HFFc6 (cell line): ENCODE measurements around the gene PPOX. TPM values are rescaled to one million over a fixed set of nuclear protein-coding genes. Genes with fewer than 3 reads are reported as not detected.

ENCODE experiments used
- DNase-seq: peaks from one replicate; pipeline ENCODE4 v3.0.0-alpha.2; 2018
- H3K27ac Mint-ChIP-seq: 2 replicates; pipeline ENCODE4 v1.8.0; 2020; ENCODE audit warnings: mild to moderate bottlenecking, mixed read lengths
- H3K27me3 Mint-ChIP-seq: 2 replicates; pipeline ENCODE4 v1.8.0; 2021; ENCODE audit warnings: mild to moderate bottlenecking, moderate library complexity, mixed read lengths; ENCODE audit not compliant: insufficient read depth
- H3K36me3 Mint-ChIP-seq: 2 replicates; pipeline ENCODE4 v1.8.0; 2021; ENCODE audit warnings: low read depth, mixed read lengths
- H3K4me1 Mint-ChIP-seq: 2 replicates; pipeline ENCODE4 v1.8.0; 2020; ENCODE audit warnings: low read depth, mixed read lengths
- H3K4me3 Mint-ChIP-seq: 2 replicates; pipeline ENCODE4 v1.8.0; 2020; ENCODE audit warnings: mild to moderate bottlenecking, moderate library complexity, mixed read lengths
- H3K9me3 Mint-ChIP-seq: 2 replicates; pipeline ENCODE4 v1.8.0; 2020; ENCODE audit warnings: mild to moderate bottlenecking, mixed read lengths
- total RNA-seq, 6 experiments: library from RNA; stranded (reverse); fragmentation: NEBNext Ultra II Directional; extraction: Animal tissue kit (Norgen Biotek cat#: 25700); gene quantifications; 2 replicates in 1 of 6; 3 replicates in 5 of 6; pipeline ENCODE4 v1.2.3, GENCODE V29; 2021
- TF ChIP-seq, protein P1 (sequence below): fragments of 200-600 bp; sonication (generic); IDR thresholded peaks from 2 replicates; pipeline ENCODE4 v1.5.0; 2021; ENCODE audit warnings: antibody characterized with exemption, mild to moderate bottlenecking

The PPOX gene
- total RNA-seq, 6 experiments from 2014 or later: 11.8 to 15.2 (median 13.5) TPM

DNA sequence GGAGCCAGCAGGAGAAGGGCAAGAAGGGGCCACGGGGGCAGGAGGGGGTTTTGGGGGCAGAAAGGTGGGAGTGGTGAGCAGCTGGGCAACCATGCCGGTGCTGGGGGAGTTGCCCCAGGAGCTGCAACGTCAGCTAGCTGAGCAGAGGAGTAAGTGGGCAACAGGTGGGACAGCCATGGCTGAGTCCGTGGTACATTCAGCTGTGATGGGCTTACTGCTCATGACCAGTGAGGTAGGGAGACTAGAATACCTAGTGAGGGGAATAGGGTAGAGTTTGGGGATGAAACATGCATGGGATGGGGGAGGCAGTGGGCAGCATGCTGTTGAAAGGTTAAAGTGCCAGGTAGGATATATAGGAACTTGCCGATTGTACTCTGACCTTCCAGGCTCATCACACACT lies 4.6 kb upstream of the PPOX start:
- H3K27ac Mint-ChIP-seq: no peak overlapping the region; the same call in 1 of the 2 replicates
- H3K27me3 Mint-ChIP-seq: no peaks in the 10 kb centered on the region; the same call in none of the 2 replicates
- DNase-seq: no peak
- peaks cover 21% of the 10 kb centered on the region; the same call in 1 of the 2 replicates for H3K36me3 Mint-ChIP-seq
- no peaks in the 10 kb centered on the region for H3K9me3 Mint-ChIP-seq
- H3K4me3 Mint-ChIP-seq: no peak overlapping the region
- H3K4me1 Mint-ChIP-seq: peaks cover 34% of the 10 kb centered on the region
- TF ChIP-seq, protein P1, sequence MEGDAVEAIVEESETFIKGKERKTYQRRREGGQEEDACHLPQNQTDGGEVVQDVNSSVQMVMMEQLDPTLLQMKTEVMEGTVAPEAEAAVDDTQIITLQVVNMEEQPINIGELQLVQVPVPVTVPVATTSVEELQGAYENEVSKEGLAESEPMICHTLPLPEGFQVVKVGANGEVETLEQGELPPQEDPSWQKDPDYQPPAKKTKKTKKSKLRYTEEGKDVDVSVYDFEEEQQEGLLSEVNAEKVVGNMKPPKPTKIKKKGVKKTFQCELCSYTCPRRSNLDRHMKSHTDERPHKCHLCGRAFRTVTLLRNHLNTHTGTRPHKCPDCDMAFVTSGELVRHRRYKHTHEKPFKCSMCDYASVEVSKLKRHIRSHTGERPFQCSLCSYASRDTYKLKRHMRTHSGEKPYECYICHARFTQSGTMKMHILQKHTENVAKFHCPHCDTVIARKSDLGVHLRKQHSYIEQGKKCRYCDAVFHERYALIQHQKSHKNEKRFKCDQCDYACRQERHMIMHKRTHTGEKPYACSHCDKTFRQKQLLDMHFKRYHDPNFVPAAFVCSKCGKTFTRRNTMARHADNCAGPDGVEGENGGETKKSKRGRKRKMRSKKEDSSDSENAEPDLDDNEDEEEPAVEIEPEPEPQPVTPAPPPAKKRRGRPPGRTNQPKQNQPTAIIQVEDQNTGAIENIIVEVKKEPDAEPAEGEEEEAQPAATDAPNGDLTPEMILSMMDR: no peak

GRCh38 chr1:161162052-161162451 lies 4.2 kb upstream of the PPOX start:
- no peaks in the 10 kb centered on the region for H3K9me3 Mint-ChIP-seq
- peaks cover 36% of the 10 kb centered on the region for H3K4me1 Mint-ChIP-seq
- H3K4me3 Mint-ChIP-seq: no peak overlapping the region
- H3K36me3 Mint-ChIP-seq: peaks cover 18% of the 10 kb centered on the region; the same call in 1 of the 2 replicates
- H3K27me3 Mint-ChIP-seq: no peaks in the 10 kb centered on the region; the same call in none of the 2 replicates
- DNase-seq: no peak
- no peak overlapping the region; the same call in 1 of the 2 replicates for H3K27ac Mint-ChIP-seq
- TF ChIP-seq, protein P1: no peak

DNA sequence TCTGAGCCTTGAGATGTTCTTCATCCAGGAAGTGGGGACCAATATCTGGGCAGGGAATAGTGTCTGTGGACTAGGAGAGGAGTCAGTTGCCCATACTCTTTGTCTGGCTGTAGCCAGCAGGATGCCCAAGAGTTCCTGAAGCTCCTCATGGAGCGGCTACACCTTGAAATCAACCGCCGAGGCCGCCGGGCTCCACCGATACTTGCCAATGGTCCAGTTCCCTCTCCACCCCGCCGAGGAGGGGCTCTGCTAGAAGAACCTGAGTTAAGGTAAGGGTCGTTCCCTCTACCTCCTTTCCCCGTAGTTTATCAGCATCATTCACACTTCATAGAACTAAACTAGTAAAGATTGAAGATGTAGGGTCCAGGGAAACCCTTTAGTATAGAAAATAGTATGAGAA lies 3.4 kb upstream of the PPOX start:
- DNase-seq: no peak
- Mint-ChIP-seq H3K27me3 (no peaks in the 10 kb centered on the region; the same call in none of the 2 replicates), H3K36me3 (peaks cover 11% of the 10 kb centered on the region; the same call in 1 of the 2 replicates), H3K27ac (no peak overlapping the region), H3K4me1 (peaks cover 40% of the 10 kb centered on the region), H3K4me3 (no peak overlapping the region), H3K9me3 (no peaks in the 10 kb centered on the region)
- TF ChIP-seq, protein P1: no peak

- no peak for DNase-seq
- TF ChIP-seq, protein P1: no peak
- H3K27ac Mint-ChIP-seq: peak overlapping the region; percentile 100
- no peaks in the 10 kb centered on the region for H3K9me3 Mint-ChIP-seq
- peaks cover 42% of the 10 kb centered on the region for H3K4me1 Mint-ChIP-seq
- peaks cover 6% of the 10 kb centered on the region; the same call in 1 of the 2 replicates for H3K36me3 Mint-ChIP-seq
- no peak overlapping the region for H3K4me3 Mint-ChIP-seq
- H3K27me3 Mint-ChIP-seq: no peaks in the 10 kb centered on the region; the same call in none of the 2 replicates
Measured at GRCh38 chr1:161163793-161164192, 2.4 kb upstream of the PPOX start.

DNA sequence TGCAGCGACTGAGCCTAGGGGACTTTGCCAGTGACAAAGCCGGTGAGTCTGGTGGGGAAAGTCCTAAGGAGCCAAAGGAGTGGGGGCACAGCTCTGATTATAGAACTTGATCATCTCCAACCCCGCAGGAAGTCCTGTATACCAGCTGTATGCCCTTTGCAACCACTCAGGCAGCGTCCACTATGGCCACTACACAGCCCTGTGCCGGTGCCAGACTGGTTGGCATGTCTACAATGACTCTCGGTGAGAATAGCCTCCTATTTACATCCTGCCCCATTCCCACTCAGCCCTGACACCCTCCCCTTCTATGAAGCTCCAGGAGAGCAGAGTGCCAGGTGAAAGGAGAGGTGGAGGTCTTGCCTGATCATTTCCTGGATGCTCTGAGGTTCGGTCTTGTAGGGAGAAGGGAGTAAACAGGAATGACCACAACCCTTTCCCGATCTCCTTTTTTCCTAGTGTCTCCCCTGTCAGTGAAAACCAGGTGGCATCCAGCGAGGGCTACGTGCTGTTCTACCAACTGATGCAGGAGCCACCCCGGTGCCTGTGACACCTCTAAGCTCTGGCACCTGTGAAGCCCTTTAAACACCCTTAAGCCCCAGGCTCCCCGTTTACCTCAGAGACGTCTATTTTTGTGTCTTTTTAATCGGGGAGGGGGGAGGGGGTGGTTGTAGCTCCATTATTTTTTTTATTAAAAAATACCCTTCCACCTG lies 1.2 kb upstream of the PPOX start:
- TF ChIP-seq, protein P1: no peak
- no peaks in the 10 kb centered on the region for H3K9me3 Mint-ChIP-seq
- peaks cover 3% of the 10 kb centered on the region; the same call in 1 of the 2 replicates for H3K36me3 Mint-ChIP-seq
- no peaks in the 10 kb centered on the region; the same call in none of the 2 replicates for H3K27me3 Mint-ChIP-seq
- DNase-seq: no peak
- peaks cover 35% of the 10 kb centered on the region for H3K4me1 Mint-ChIP-seq
- peak overlapping the region; percentile 94 for H3K4me3 Mint-ChIP-seq
- H3K27ac Mint-ChIP-seq: peak overlapping the region; percentile 100
